ENCODE data around the gene OR56A5. TPM values are rescaled to one million over a fixed set of nuclear protein-coding genes. Genes with fewer than 3 reads are reported as not detected.
A peak's percentile ranks its signal among the peaks of the same experiment; 100 is the strongest.
"Not testable (repeated sequence)": the region's sequence is repeated elsewhere in the genome, so short reads cannot be mapped to it uniquely, and the experiment has no call there.

Gene OR56A5, protein sequence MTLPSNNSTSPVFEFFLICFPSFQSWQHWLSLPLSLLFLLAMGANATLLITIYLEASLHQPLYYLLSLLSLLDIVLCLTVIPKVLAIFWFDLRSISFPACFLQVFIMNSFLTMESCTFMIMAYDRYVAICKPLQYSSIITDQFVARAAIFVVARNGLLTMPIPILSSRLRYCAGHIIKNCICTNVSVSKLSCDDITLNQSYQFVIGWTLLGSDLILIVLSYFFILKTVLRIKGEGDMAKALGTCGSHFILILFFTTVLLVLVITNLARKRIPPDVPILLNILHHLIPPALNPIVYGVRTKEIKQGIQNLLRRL
- total RNA-seq, result not detected

DNA sequence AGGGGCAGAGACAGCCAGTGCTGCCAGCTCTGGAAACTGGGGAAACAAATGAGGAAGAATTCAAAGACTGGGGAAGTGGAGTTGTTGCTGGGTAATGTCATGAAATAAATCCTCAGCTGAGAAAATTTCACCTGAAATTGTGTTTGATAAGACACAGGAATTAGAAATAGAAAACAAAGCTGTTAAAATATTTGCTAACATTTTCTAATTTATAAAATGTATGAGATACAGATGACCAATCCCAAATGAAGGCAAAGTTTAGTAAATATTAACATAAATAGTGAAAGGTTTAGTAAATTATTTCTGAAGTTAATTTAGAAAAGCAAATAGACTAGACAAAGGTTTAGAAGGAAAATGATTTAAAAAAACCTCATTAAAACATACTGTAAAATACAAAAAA lies at the start of gene OR56A5:
Gene OR56A5, minus strand, starts transcription at position 101 of the 400 bp plus-strand sequence. Its CDS starts 0 bp downstream, at position 101.
- DNase-seq (ENCODE audit: low spot score) (no peak), ATAC-seq (no peak)

DNA sequence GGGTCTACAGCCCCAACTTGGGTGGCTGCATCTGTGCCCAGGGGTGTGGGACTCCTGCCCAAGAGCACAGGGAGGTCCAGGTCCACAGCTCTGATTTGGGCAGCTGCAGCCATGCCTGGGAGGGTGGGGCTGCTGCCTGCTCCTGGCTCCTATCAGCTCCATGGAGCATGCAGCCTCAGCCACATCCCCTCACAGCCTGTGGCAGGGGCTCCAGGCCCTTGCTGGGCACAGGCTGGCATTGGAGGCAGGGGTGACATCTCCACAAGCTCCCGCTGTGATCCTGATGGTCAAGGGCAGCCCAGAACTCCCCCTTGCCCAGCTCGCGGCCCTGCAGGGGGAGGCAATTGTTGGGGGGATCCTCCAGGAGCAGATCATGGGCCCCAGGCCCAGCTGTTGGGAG lies 44.7 kb upstream of the OR56A5 start:
- no peak for ATAC-seq
- DNase-seq (ENCODE audit: low spot score), result no peak

DNA sequence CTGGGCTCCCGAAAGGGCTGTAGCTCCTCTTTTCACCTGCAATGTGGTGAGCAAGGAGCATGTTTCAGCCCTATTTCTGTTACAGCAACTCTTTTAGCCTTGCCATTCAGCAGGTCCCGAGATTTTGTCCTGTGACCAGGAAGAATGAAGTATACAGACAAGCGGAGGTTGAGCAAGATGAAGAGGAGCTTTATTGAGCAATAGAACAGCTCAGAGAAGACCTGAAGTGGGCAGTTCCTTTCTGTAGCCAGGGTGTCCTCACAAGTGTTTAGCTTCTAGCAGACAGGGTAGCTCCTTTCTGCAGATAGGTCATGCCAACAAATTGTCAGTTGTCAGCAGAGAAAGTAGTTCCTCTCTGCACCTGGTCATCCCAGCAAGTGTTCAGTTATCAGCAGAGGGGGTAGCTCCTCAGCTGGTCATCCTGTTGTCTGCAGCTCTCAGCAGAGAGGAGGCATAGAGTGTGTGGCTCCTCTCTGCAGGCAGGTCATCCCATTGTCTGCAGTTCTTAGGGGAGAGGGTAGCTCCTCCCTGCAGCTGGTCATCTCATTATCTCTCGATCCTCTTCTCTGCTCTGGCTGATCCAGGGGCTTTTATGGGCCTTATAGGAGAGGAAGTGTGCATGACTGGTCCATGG lies 43.9 kb upstream of the OR56A5 start:
- no peak for ATAC-seq

DNA sequence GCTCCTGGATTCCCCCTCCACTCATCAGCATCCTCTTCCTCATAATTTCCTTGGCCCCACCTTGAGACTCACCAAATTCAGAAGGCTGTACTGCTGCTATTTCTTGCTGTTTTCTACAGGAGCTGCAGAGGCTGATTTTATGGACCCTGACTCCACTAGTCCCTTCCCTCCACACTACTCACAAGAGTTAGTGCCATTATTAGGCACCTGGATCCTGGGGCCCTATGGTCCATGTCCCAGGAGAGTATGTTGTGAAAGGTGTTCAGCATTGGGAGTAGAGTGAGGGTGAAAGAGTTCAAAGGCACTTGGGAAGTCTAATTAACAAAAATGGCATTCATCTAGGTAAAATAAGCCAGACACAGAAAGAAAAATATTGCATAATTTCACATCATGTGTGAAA lies 38.6 kb upstream of the OR56A5 start, which contains the start of gene OR56A4:
Gene OR56A4, minus strand, starts transcription at position 101 of the 400 bp plus-strand sequence. CDS start 3,954 bp downstream, outside the sequence.
- ATAC-seq (no peak), DNase-seq (ENCODE audit: low spot score) (no peak)

More for the DNA sequence above, 43.9 kb upstream of the OR56A5 start:
- DNase-seq (ENCODE audit: low spot score), result no peak

DNA sequence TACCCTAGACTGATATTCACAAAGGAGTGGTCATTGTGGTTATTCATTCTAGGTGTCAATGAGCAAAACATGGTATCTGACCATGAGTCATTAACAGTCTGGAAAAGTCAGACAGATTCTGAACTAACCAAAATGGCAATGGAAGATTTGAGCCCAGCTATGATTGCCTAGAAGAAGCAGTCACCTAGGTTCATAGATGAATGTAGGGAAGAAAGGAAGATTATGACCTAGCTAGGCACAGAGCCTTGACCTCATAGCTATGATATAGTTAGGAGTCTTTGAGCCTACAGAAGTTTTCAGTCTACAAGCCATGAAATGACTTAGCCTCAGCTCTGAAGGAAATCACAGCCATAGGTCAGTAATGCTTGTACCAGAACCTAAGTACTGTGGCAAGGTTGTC lies 38.1 kb upstream of the OR56A5 start:
- ATAC-seq, result no peak
- no peak for DNase-seq (ENCODE audit: low spot score)

DNA sequence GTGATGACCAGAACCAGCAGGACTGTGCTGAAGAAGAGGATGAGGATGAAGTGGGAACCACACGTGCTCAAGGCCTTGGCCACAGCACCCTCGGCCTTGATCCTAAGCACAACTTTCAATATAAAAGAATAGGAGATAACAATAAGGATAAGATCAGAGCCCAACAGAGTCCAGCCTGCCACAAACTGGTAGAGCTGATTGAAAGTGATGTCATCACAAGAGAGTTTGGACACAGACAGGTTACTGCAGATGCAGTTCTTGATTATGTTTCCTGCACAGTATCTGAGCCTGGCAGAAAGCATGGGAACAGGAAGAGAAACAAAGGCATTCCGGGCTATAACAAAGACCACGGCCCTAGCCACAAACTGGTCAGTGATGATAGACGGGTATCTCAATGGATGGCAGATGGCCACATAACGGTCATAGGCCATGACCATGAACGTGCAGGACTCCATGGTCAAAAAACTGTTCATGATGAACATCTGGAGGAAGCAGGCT lies 34.0 kb upstream of the OR56A5 start:
- ATAC-seq, result no peak
- no peak for DNase-seq (ENCODE audit: low spot score)

DNA sequence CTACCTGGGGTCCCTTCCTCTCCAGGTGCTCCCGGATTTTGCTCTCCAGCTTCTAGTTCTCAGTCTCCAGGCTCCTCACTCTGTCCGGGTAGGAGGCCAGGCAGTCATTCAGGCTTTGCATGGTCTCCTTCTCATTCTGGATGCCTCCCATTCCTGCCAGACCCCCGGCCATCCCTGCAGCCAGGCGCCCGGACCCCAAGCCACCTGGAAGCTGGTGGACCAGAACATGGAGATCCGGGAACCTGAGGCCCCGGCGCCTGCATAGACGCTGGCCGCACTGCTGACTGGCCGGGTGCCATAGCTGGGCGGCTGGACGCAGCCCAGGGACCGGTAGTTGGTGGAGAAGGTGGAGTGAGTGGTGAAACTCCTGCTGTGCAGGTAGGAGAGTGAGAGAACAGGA lies 26.5 kb upstream of the OR56A5 start:
- no peak for ATAC-seq
- no peak for DNase-seq (ENCODE audit: low spot score)

DNA sequence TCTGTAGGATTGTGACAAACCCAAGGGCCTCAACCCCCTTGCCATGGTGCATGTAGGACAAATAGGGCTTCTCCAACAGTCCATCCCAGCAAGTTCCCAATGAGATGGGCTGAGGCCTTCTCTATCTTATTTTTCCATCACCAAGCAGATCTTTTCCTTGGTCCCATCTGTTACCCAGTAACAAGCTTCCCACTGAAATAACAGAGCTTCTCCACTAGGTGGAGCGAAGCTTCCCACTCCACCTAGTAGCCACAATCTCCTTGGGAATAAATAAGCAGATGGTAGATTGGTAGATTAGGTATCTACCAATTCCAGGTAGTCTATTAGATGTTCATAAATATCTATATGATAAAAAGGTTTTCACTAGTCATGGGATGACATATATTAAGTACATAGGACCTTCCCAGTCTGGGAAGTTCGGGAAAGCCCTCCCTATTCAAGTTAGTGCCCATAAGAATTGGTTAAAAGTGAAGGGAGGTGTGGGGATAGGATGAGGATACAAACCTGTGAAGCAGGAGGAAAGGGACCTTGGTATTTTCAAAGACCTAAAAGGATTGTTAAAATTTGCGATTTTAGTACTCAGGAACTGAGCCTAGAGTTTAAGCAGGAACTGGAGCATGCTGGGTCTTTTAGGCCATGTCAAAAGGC lies 24.4 kb upstream of the OR56A5 start:
- no peak for DNase-seq (ENCODE audit: low spot score)
- peak; percentile 83 for ATAC-seq

DNA sequence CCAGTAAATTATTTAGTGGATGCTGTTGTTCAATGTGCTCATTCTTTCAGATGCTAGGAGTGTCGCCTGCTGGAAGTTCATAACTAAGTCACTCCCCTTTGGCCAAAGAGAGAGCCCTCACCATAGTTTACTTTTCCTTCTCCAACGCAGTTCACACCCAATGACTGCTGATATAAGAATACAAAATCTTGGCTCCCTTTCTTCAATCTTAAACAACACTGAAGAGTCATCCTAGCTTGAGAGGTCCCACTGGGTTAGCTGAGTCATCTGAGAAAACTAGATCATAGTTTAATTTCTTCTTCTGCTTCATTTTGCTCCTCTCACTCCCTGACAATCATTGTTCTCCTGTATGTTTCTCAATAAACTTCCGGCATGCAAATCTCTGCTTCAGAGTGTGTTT lies 23.9 kb upstream of the OR56A5 start:
- no peak for ATAC-seq
- no peak for DNase-seq (ENCODE audit: low spot score)

DNA sequence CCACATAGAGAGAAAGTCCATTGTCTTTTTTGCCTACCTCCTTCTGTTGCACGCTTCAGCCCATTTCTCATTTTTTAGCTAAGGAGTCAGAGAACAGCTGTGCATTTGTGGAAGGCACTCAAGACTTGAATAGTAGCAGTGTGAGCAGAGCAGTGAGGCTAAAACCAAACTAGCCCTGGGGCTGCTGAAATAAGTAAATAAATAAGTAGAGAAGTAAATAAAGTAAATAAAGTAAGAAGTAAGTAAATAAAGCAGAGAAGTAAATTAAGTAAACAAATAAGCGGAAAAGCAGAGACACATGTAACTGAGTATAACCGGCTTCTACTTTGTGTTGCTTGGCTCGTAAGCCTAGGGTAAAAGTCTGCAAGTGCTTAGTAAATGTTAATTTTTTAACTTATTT lies 20.9 kb upstream of the OR56A5 start:
- DNase-seq (ENCODE audit: low spot score) (no peak), ATAC-seq (no peak)

DNA sequence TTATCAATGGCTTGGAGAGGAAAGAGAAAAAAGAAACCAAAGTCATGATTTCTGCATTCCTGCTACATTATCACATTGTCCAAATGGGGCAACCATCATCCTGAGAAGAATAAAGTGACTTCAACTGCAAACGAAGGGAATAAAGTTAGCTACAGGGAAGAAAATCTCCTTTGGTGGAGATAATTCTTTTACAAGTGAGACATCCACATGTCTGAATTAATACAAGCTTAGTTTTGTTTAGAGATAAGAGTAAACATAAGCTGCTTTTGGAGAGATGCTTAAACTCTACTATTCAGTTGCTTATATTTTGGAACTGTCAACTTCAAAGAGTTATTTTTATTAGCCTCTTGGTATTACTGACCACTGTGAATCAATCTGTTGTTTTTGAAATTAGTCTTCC lies 18.6 kb upstream of the OR56A5 start, which contains the start of gene OR52L1:
Gene OR52L1, minus strand, starts transcription at position 101 of the 400 bp plus-strand sequence. Its CDS starts 55 bp downstream, at position 46.
- DNase-seq (ENCODE audit: low spot score), result no peak
- ATAC-seq, result no peak

DNA sequence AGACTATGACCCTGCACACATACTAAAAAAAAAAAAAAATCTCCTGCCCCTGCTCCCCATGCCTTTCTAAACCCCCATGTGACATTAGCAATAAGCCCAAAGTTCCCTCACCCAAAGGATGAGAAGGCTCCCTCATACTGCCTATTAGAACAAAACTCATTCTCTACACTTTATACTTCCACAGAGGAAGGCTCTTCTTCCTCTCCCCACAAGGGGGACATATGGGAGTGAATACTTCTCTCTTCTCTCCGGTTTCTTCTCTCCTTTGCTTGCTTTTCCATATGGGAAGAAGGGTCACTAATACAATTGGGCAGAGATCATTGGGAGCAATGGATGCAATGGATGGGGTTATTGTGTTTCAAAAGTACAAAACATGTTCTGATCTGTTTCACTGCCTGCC lies 15.1 kb upstream of the OR56A5 start:
- no peak for ATAC-seq

DNA sequence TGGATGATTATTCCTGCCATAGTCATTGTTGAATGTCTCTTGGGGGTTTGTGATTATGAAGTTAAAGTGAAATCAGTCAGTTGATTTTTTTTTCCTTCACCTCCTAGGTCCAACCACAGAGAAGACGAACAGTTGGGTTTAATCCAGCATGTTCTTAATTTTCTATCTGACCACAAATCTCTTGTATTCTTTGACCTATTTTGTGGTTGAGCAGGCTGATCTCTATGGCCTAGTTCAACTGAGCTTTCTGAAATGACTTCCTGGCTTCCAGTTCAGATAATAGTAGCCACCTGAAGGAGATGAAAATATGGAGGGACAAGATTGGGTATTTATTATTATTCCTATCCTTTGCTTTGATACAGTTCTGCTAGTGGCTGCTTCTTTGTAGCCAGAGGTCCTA lies 5.2 kb upstream of the OR56A5 start:
- ATAC-seq, result no peak
- no peak for DNase-seq (ENCODE audit: low spot score)

More for the DNA sequence above, 15.1 kb upstream of the OR56A5 start:
- no peak for DNase-seq (ENCODE audit: low spot score)

DNA sequence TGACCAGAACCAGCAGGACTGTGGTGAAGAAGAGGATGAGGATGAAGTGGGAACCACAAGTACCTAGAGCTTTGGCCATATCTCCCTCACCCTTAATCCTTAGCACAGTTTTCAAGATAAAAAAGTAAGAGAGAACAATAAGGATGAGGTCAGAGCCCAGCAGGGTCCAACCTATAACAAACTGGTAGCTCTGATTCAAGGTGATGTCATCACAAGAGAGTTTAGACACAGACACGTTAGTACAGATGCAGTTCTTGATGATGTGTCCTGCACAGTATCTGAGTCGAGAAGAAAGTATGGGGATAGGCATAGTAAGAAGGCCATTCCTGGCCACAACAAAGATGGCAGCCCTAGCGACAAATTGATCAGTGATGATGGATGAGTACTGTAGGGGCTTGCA lies 586 bp downstream of the OR56A5 start:
- ATAC-seq, result no peak
- no peak for DNase-seq (ENCODE audit: low spot score)

DNA sequence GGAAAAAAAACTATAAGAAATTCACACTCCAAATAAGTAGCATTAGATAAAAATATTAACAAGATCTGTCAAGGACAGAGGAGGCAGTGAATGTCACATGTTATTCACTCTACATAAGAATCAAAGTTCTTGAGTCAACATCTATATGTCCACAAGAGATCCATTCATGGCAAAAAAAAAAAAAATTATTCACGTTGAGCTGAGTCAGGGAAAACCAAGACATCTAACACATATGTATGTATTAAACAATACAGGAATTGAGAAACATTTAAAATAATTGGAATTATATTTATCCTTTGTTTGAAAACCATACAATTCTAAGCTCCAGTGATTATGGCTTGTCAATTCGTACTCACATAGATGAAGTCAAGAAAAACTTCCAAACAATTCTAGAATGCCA lies 1.3 kb downstream of the OR56A5 start:
- no peak for ATAC-seq

DNA sequence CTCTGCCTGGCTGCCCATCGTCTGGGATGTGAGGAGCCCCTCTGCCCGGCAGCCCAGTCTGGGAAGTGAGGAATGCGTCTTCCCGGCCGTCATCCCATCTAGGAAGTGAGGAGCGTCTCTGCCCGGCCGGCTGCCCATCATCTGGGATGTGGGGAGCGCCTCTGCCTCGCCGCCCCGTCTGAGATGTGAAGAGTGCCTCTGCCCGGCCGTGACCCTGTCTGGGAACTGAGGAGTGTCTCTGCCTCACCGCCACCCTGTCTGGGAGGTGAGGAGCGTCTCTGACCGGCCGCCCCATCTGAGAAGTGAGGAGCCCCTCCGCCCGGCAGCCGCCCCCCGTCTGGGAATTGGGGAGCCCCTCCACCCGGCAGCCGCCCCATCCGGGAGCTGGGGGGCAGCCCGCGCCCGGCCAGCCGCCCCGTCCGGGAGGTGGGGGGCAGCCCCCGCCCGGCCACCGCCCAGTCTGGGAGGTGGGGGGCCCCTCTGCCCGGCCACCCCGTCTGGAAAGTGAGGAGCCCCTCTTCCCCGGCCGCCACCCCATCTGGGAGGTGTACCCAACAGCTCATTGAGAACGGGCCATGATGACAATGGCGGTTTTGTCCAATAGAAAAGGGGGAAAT lies 7.5 kb downstream of the OR56A5 start:
- ATAC-seq; DNase-seq (ENCODE audit: low spot score): not testable (repeated sequence)

More for the DNA sequence above, 1.3 kb downstream of the OR56A5 start:
- no peak for DNase-seq (ENCODE audit: low spot score)

DNA sequence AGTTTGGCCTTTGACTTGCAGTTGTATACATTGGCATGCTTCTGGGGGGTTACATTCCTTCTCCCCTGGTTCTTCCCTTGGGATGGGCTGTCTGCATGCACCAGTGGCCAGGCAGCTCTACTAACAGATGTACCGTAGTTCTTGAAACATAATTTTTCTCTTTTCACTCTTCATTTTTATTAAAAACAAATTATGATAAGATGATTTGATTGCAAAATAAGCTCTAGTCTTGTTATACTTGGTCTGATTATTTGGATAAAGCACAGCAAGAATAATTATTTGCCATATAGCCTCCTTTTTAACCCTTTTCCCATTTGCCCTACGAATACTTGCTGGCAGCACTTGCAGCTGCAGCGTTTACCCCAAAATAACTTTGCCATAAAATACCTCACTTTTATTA lies 12.7 kb downstream of the OR56A5 start:
- ATAC-seq, result no peak
- no peak for DNase-seq (ENCODE audit: low spot score)

DNA sequence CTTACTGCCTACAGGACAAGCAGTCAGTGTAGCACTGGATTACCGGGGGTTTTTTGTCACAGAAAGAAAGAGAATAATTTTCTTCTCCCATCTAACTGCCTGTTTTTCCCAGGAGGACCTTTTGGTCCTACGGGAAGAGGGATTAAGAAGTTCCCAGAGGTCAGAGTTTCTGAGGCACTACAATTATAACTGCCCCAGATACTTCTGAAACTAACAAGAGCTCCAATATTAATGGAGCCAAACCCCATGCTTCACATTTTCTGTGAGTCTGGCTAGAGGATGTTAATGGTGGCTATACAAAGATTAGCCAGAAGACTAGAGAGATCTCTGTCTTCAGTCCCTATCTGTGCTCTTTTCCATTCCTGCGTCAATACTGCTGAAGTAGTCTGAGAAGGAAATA lies 26.3 kb downstream of the OR56A5 start, which contains the start of gene OR56A3:
Gene OR56A3, plus strand, starts transcription at position 301 of the 400 bp plus-strand sequence. CDS start 5,096 bp downstream, outside the sequence.
- DNase-seq (ENCODE audit: low spot score) (no peak), ATAC-seq (no peak)

DNA sequence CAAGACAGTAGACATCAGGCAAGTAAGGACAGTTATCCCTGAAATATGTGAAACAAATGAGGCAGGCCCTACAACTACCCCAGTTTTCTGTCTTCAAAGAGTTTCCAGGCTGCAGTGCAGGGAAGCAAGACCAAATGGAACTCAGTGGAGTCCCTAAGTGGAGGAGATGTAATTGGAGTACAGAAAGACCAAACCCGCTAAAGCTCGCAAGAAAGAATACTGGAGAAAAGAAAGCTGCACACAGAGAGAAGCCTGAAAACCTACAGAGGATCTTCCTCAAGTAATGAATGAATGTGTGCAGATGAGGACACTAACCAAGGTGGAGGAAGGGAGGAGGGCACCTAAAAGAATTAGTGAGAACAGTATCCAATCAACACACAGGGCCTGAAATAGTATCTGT lies 27.5 kb downstream of the OR56A5 start:
- no peak for ATAC-seq

DNA sequence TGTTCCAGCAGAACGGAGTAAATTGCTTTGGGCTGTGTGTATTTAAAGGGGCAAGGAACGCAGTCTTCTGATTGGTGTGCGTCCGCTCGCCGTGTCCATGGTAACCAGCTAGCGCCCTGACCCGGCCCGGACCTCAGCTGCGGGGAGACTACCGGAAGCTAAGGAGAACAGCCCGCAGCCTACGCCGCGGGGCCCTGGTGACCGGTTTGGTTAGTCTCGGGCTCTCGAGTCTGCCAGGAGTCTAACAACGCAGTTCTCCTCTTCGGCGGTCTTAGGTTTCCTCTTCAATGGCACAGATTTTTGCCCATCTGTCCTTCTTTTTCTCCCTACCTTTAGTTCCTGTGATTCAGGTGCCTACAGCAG lies 29.7 kb downstream of the OR56A5 start:
- DNase-seq (ENCODE audit: low spot score), result no peak
- peak; percentile 68 for ATAC-seq

More for the DNA sequence above, 27.5 kb downstream of the OR56A5 start:
- no peak for DNase-seq (ENCODE audit: low spot score)
